GM12878 (cell line): ENCODE measurements around the gene FADD. TPM values are rescaled to one million over a fixed set of nuclear protein-coding genes. Genes with fewer than 3 reads are reported as not detected.

Experiments
- ATAC-seq: fragments of 200-7000 bp; cut with Tn5 transposase; 3 replicates; pipeline ENCODE4 v1.9.1; 2020; ENCODE audit warnings: mild to moderate bottlenecking, moderate library complexity
- BruUV-seq: library from RNA; stranded (reverse); fragments of 400-500 nt; replicated peaks from 2 replicates; lab custom pipeline; 2021; lab: Mats Ljungman, UMichigan
- CTCF ChIA-PET: fragments of 300-600 bp; sonication (Branson Sonifier 250); formaldehyde crosslinking; extraction: SDS; loops from one replicate; lab custom pipeline; 2021; ENCODE audit warnings: inconsistent platforms; lab: Yijun Ruan, JAX
- POLR2A ChIA-PET: fragments of 350-600 bp; formaldehyde crosslinking; extraction: SDS; loops from one replicate; lab custom pipeline; 2021; ENCODE audit warnings: inconsistent platforms; lab: Charles Lee
- RAD21 ChIA-PET: fragments of 300-600 bp; sonication (Branson Sonifier 250); formaldehyde crosslinking; loops from one replicate; lab custom pipeline; 2023; ENCODE audit warnings: antibody characterized with exemption; ENCODE audit not compliant: unreplicated experiment; lab: Charles Lee
- SMC1A ChIA-PET: fragments of 300-600 bp; sonication (Branson Sonifier 250); formaldehyde crosslinking; loops from one replicate; lab custom pipeline; 2023; ENCODE audit not compliant: unreplicated experiment, uncharacterized antibody; lab: Charles Lee
- DNase-seq: peaks from one replicate; pipeline ENCODE4 v3.0.0-alpha.2; 2011; ENCODE audit warnings: low read depth, low spot score
- FAIRE-seq: peaks from 3 replicates; lab custom pipeline; 2011; peaks lifted over from hg19 to GRCh38; lab: Jason Lieb, UNC
- H2AFZ ChIP-seq: 2 replicates; pipeline ENCODE4 v1.6.0; 2011; ENCODE audit warnings: low read depth, low read length, control low read depth; ENCODE audit not compliant: control insufficient read depth
- H3K27ac ChIP-seq: 2 replicates; pipeline ENCODE4 v1.5.1; 2011; ENCODE audit warnings: control low read depth; ENCODE audit not compliant: control insufficient read depth, insufficient read depth
- H3K27me3 ChIP-seq, 2 experiments: replicated peaks in 1 of 2; 2 replicates each; pipeline versions ENCODE4 v1.6.0 to v1.6.1; 2011; ENCODE audit warnings: low read length in 1 of 2; ENCODE audit not compliant: control insufficient read depth in 2 of 2, insufficient read depth in 2 of 2
- H3K36me3 ChIP-seq, 2 experiments: 2 replicates each; pipeline ENCODE4 v1.5.1; 2011; ENCODE audit warnings: low read length in 1 of 2; ENCODE audit not compliant: control insufficient read depth in 2 of 2, insufficient read depth in 2 of 2
- H3K4me1 ChIP-seq: 2 replicates; pipeline ENCODE4 v1.6.1; 2011; ENCODE audit warnings: mild to moderate bottlenecking, low read length, moderate library complexity, mixed read lengths; ENCODE audit not compliant: control insufficient read depth, insufficient read depth
- H3K4me2 ChIP-seq: 2 replicates; pipeline ENCODE4 v1.6.0; 2011; ENCODE audit warnings: control low read depth; ENCODE audit not compliant: control insufficient read depth, insufficient read depth
- H3K4me3 ChIP-seq: fragments of 200-600 bp; sonication (generic); 2 replicates; pipeline ENCODE4 v1.5.1; 2016
- H3K79me2 ChIP-seq: 2 replicates; pipeline ENCODE4 v1.6.0; 2011; ENCODE audit warnings: low read length; ENCODE audit not compliant: control insufficient read depth, insufficient read depth
- H3K9ac ChIP-seq: 2 replicates; pipeline ENCODE4 v1.8.0; 2011; ENCODE audit warnings: low read length, control low read depth, mixed read lengths; ENCODE audit not compliant: control insufficient read depth, insufficient read depth
- H3K9me3 ChIP-seq: replicated peaks from 3 replicates; pipeline ENCODE4 v1.5.1; 2011; ENCODE audit warnings: mild to moderate bottlenecking, low read length; ENCODE audit not compliant: control insufficient read depth, insufficient read depth
- H4K20me1 ChIP-seq: 2 replicates; pipeline ENCODE4 v1.6.0; 2011; ENCODE audit not compliant: control insufficient read depth, insufficient read depth
- BACH1 ChIP-seq: fragments of 450-650 bp; IDR thresholded peaks from 2 replicates; pipeline ENCODE4 v1.6.1; 2017; ENCODE audit warnings: mild to moderate bottlenecking, borderline replicate concordance
- BRCA1 ChIP-seq: IDR thresholded peaks from 2 replicates; pipeline ENCODE4 v1.6.1; 2011; ENCODE audit warnings: low read depth, low read length, improper control_type of control experiment
- ETV6 ChIP-seq, 2 experiments: fragments of 450-650 bp in 1 of 2; IDR thresholded peaks in 1 of 2; conservative IDR thresholded peaks in 1 of 2; 2 replicates each; pipeline ENCODE4 v1.6.1; 2014; ENCODE audit warnings: antibody characterized with exemption in 1 of 2, borderline replicate concordance in 1 of 2, low read depth in 1 of 2, mild to moderate bottlenecking in 1 of 2, moderate library complexity in 1 of 2
- EZH2 ChIP-seq: IDR thresholded peaks from 2 replicates; pipeline ENCODE4 v1.6.1; 2012; ENCODE audit warnings: low read depth, mild to moderate bottlenecking, control low read depth, inconsistent platforms, low read length, borderline replicate concordance; ENCODE audit not compliant: control insufficient read depth
- HCFC1 ChIP-seq: fragments of 150-350 bp; IDR thresholded peaks from 2 replicates; pipeline ENCODE4 v1.6.1; 2014; ENCODE audit warnings: low read length
- IRF4 ChIP-seq: IDR thresholded peaks from 2 replicates; pipeline ENCODE4 v1.6.1; 2011; ENCODE audit warnings: low read depth, low read length
- PAX8 ChIP-seq: fragments of 450-650 bp; IDR thresholded peaks from 2 replicates; pipeline ENCODE4 v1.6.1; 2017; ENCODE audit warnings: mild to moderate bottlenecking, moderate library complexity
- PML ChIP-seq: IDR thresholded peaks from 2 replicates; pipeline ENCODE4 v1.6.1; 2012; ENCODE audit warnings: low read length, inconsistent platforms
- POLR2AphosphoS5 ChIP-seq: IDR thresholded peaks from 2 replicates; pipeline ENCODE4 v1.6.1; 2011; ENCODE audit warnings: mild to moderate bottlenecking, low read length, inconsistent platforms
- SIN3A ChIP-seq: IDR thresholded peaks from 2 replicates; pipeline ENCODE4 v1.6.1; 2012; ENCODE audit warnings: low read depth, low read length, improper control_type of control experiment
- SMAD1 ChIP-seq: fragments of 450-650 bp; IDR thresholded peaks from 2 replicates; pipeline ENCODE4 v1.6.1; 2018; ENCODE audit warnings: mild to moderate bottlenecking, low read depth; ENCODE audit not compliant: partially characterized antibody
- SRF ChIP-seq, 2 experiments: IDR thresholded peaks; 2 replicates each; pipeline ENCODE4 v1.6.1; 2011; ENCODE audit warnings: low read depth in 2 of 2, low read length in 2 of 2, mild to moderate bottlenecking in 1 of 2, moderate library complexity in 1 of 2
- STAT1 ChIP-seq: fragments of 450-650 bp; conservative IDR thresholded peaks from 2 replicates; pipeline ENCODE4 v1.6.1; 2014; ENCODE audit warnings: antibody characterized with exemption, mild to moderate bottlenecking
- ZNF207 ChIP-seq: fragments of 450-650 bp; IDR thresholded peaks from 2 replicates; pipeline ENCODE4 v1.6.1; 2014; ENCODE audit warnings: antibody characterized with exemption, mild to moderate bottlenecking, borderline replicate concordance
- ZNF622 ChIP-seq: fragments of 450-650 bp; IDR thresholded peaks from 2 replicates; pipeline ENCODE4 v1.6.1; 2017; ENCODE audit warnings: mild to moderate bottlenecking, inconsistent platforms
- WGBS: methylation state at CpG from one replicate; pipeline ENCODE4 v1.1.6; 2016; ENCODE audit warnings: low lambda C conversion rate; ENCODE audit not compliant: insufficient replicate concordance, insufficient coverage; ENCODE audit errors: missing lambda C conversion rate; 5-methylcytosine and 5-hydroxymethylcytosine counted together
- in situ Hi-C: fragments of 300-500 bp; cut with MboI; formaldehyde crosslinking; loops from 9 replicates; pipeline ENCODE4 v1.14.3; 2018; ENCODE audit warnings: mixed read lengths
- intact Hi-C: fragments of 100-400 bp; cut with micrococcal nuclease; formaldehyde crosslinking; loops from one replicate; pipeline ENCODE4 v1.14.2; 2022; ENCODE audit not compliant: unreplicated experiment
- polyA plus RNA-seq, 11 experiments: library from polyadenylated mRNA; depleted of rRNA in 4 of 11; unstranded in 6 of 11; stranded (reverse) in 5 of 11; fragments of >200 nt; fragmentation: Nextera tagmentation in 4 of 11; fragmentation: Illumina TruSeq in 1 of 11; extraction: Ambion mirVana in 4 of 11; extraction: Trizol in 1 of 11; gene quantifications; 1 replicate in 1 of 11; 2 replicates in 10 of 11; pipeline versions ENCODE4 v1.2.1 to v1.2.3, GENCODE V29; 2011 to 2016; ENCODE audit warnings: inconsistent platforms in 2 of 11, missing spikeins in 2 of 11, low read depth in 1 of 11
- total RNA-seq, 4 experiments: library from RNA; depleted of rRNA in 3 of 4; stranded (reverse); fragments of >200 nt in 3 of 4; fragmentation: Illumina TruSeq in 1 of 4; extraction: Trizol in 1 of 4; gene quantifications; 2 replicates each; pipeline versions ENCODE4 v1.2.1 to v1.2.3, GENCODE V29; 2013 to 2021
- TF ChIP-seq, protein P1 (sequence below): IDR thresholded peaks from 2 replicates; pipeline ENCODE4 v1.6.1; 2012; ENCODE audit warnings: low read depth, low read length, improper control_type of control experiment
- TF ChIP-seq, protein P2 (sequence below): fragments of 450-650 bp; IDR thresholded peaks from 2 replicates; pipeline ENCODE4 v1.6.1; 2017; ENCODE audit warnings: mild to moderate bottlenecking

The FADD gene
- total and polyA plus RNA-seq, 10 of the 15 experiments (the other 5 are each of a cell fraction or from before 2014, with no cell fraction given): 0.32 to 38.7 (median 21.8) TPM

- intact Hi-C loops: no loop called here
Measured at GRCh38 chr11:70169632-70170031, 33.5 kb upstream of the FADD start.

GRCh38 chr11:70170596-70171210 is 32.4 kb upstream of the FADD start:
- Histone ChIP-seq H3K9me3 (no peaks in the 10 kb centered on the region), H3K9ac (no peak overlapping the region), H3K36me3 (no peaks in the 10 kb centered on the region), H4K20me1 (no peaks in the 10 kb centered on the region), H3K4me3 (no peak overlapping the region), H3K79me2 (no peaks in the 10 kb centered on the region), H3K4me2 (no peak overlapping the region), H3K4me1 (no peaks in the 10 kb centered on the region), H2AFZ (no peak overlapping the region), H3K27ac (no peak overlapping the region), H3K27me3 (no peaks in the 10 kb centered on the region; a peak in 1 of 4 replicates)
- ChIA-PET SMC1A (no interaction called here), RAD21 (no interaction called here), CTCF (interaction anchor here (1.1 kb wide), 1 partner anchor 25 kb away, joined by 5 read pairs; no protein-coding TSS in a partner anchor), POLR2A (no interaction called here)
- no TSS peak for BruUV-seq
- WGBS: 47% methylated on average over 19 of the region's 22 CpGs
- intact Hi-C loops: no loop called here
- TF ChIP-seq IRF4 (no peak), ETV6 (conservative IDR thresholded peaks at IDR 0.05 in 1 of 2, IDR thresholded peaks at IDR 0.05 in 1 of 2; ENCODE audit: borderline replicate concordance in 1 of 2, low read depth in 1 of 2) (no peak), STAT1 (no peak), POLR2AphosphoS5 (no peak), BRCA1 (no peak), EZH2 (no peak), SMAD1 (no peak), SRF (IDR thresholded peaks at IDR 0.05; ENCODE audit: low read depth in 2 of 2, low read length in 2 of 2) (no peak), PML (no peak), SIN3A (no peak), ZNF207 (no peak), BACH1 (no peak), HCFC1 (no peak)
- TF ChIP-seq, protein P1, sequence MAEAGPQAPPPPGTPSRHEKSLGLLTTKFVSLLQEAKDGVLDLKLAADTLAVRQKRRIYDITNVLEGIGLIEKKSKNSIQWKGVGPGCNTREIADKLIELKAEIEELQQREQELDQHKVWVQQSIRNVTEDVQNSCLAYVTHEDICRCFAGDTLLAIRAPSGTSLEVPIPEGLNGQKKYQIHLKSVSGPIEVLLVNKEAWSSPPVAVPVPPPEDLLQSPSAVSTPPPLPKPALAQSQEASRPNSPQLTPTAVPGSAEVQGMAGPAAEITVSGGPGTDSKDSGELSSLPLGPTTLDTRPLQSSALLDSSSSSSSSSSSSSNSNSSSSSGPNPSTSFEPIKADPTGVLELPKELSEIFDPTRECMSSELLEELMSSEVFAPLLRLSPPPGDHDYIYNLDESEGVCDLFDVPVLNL: no peak
- TF ChIP-seq, protein P2, sequence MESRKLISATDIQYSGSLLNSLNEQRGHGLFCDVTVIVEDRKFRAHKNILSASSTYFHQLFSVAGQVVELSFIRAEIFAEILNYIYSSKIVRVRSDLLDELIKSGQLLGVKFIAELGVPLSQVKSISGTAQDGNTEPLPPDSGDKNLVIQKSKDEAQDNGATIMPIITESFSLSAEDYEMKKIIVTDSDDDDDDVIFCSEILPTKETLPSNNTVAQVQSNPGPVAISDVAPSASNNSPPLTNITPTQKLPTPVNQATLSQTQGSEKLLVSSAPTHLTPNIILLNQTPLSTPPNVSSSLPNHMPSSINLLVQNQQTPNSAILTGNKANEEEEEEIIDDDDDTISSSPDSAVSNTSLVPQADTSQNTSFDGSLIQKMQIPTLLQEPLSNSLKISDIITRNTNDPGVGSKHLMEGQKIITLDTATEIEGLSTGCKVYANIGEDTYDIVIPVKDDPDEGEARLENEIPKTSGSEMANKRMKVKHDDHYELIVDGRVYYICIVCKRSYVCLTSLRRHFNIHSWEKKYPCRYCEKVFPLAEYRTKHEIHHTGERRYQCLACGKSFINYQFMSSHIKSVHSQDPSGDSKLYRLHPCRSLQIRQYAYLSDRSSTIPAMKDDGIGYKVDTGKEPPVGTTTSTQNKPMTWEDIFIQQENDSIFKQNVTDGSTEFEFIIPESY: no peak
- no peak for DNase-seq
- FAIRE-seq: no peak
- in situ Hi-C loops: no loop called here
- ATAC-seq: no peak

More at GRCh38 chr11:70169632-70170031, 33.5 kb upstream of the FADD start:
- Histone ChIP-seq H3K4me1 (no peaks in the 10 kb centered on the region), H3K27ac (no peak overlapping the region), H3K9me3 (no peaks in the 10 kb centered on the region), H3K4me2 (no peak overlapping the region), H4K20me1 (no peaks in the 10 kb centered on the region), H3K36me3 (no peaks in the 10 kb centered on the region), H3K27me3 (no peaks in the 10 kb centered on the region; a peak in 1 of 4 replicates), H3K4me3 (no peak overlapping the region), H3K79me2 (no peaks in the 10 kb centered on the region), H2AFZ (no peak overlapping the region), H3K9ac (no peak overlapping the region)
- ChIA-PET POLR2A (no interaction called here), CTCF (no interaction called here), SMC1A (no interaction called here), RAD21 (no interaction called here)
- 59% methylated on average over 8 of the region's 8 CpGs for WGBS
- TF ChIP-seq PAX8: no peak
- TF ChIP-seq ZNF622: no peak
- ATAC-seq: no peak
- in situ Hi-C loops: no loop called here
- no TSS peak for BruUV-seq
- DNase-seq: no peak
- no peak for FAIRE-seq
